MCF 10A (cell line): ENCODE data around the gene OR13J1. TPM values are rescaled to one million over a fixed set of nuclear protein-coding genes. Genes with fewer than 3 reads are reported as not detected.

Source experiments
- BruUV-seq: library from RNA; stranded (reverse); fragments of 400-500 nt; replicated peaks from 2 replicates; lab custom pipeline; 2021; lab: Mats Ljungman, UMichigan
- CTCF ChIA-PET: fragments of 300-600 bp; sonication (Branson Sonifier 250); formaldehyde crosslinking; extraction: SDS; loops from one replicate; lab custom pipeline; 2021; ENCODE audit warnings: antibody characterized with exemption, inconsistent platforms; lab: Yijun Ruan, JAX
- POLR2A ChIA-PET: fragments of 300-600, 350-650 bp; sonication (Branson Sonifier 250); formaldehyde crosslinking; extraction: SDS; loops from one replicate; lab custom pipeline; 2020; ENCODE audit warnings: antibody characterized with exemption, inconsistent platforms; lab: Yijun Ruan, JAX
- DNase-seq: peaks from one replicate; pipeline ENCODE4 v3.0.0-alpha.2; 2018; ENCODE audit not compliant: unreplicated experiment
- H3K27ac Mint-ChIP-seq: one replicate; pipeline ENCODE4 v1.8.0; 2022; ENCODE audit warnings: mild to moderate bottlenecking, low read depth, mixed read lengths; ENCODE audit not compliant: unreplicated experiment
- H3K27me3 Mint-ChIP-seq: one replicate; pipeline ENCODE4 v1.8.0; 2022; ENCODE audit warnings: mixed read lengths; ENCODE audit not compliant: insufficient read depth, unreplicated experiment
- H3K36me3 Mint-ChIP-seq: one replicate; pipeline ENCODE4 v1.8.0; 2022; ENCODE audit warnings: mild to moderate bottlenecking, moderate library complexity, mixed read lengths; ENCODE audit not compliant: insufficient read depth, unreplicated experiment
- H3K4me1 Mint-ChIP-seq: one replicate; pipeline ENCODE4 v1.8.0; 2022; ENCODE audit warnings: mixed read lengths; ENCODE audit not compliant: insufficient read depth, unreplicated experiment
- H3K4me3 Mint-ChIP-seq: one replicate; pipeline ENCODE4 v1.8.0; 2022; ENCODE audit warnings: mild to moderate bottlenecking, moderate library complexity, mixed read lengths; ENCODE audit not compliant: unreplicated experiment
- H3K9me3 Mint-ChIP-seq: one replicate; pipeline ENCODE4 v1.8.0; 2022; ENCODE audit warnings: mixed read lengths; ENCODE audit not compliant: unreplicated experiment
- intact Hi-C: fragments of 100-400 bp; cut with micrococcal nuclease; formaldehyde crosslinking; loops from 2 replicates; pipeline ENCODE4 v1.14.1; 2022
- total RNA-seq: library from RNA; stranded (reverse); gene quantifications from 2 replicates; pipeline ENCODE4 v1.2.3, GENCODE V29; 2022
- TF ChIP-seq, protein P1 (sequence below): fragments of 200-600 bp; IDR thresholded peaks from one replicate; pipeline ENCODE4 v1.8.0; 2022; ENCODE audit warnings: antibody characterized with exemption, mild to moderate bottlenecking; ENCODE audit not compliant: unreplicated experiment

Gene OR13J1
- total RNA-seq, 1 experiment from 2014 or later: not detected

- H3K4me3 Mint-ChIP-seq: no peak overlapping the region
- H3K36me3 Mint-ChIP-seq: no peaks in the 10 kb centered on the region
- TF ChIP-seq, protein P1, sequence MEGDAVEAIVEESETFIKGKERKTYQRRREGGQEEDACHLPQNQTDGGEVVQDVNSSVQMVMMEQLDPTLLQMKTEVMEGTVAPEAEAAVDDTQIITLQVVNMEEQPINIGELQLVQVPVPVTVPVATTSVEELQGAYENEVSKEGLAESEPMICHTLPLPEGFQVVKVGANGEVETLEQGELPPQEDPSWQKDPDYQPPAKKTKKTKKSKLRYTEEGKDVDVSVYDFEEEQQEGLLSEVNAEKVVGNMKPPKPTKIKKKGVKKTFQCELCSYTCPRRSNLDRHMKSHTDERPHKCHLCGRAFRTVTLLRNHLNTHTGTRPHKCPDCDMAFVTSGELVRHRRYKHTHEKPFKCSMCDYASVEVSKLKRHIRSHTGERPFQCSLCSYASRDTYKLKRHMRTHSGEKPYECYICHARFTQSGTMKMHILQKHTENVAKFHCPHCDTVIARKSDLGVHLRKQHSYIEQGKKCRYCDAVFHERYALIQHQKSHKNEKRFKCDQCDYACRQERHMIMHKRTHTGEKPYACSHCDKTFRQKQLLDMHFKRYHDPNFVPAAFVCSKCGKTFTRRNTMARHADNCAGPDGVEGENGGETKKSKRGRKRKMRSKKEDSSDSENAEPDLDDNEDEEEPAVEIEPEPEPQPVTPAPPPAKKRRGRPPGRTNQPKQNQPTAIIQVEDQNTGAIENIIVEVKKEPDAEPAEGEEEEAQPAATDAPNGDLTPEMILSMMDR: no peak
- H3K9me3 Mint-ChIP-seq: no peaks in the 10 kb centered on the region
- no peak overlapping the region for H3K27ac Mint-ChIP-seq
- no peak for DNase-seq
- H3K4me1 Mint-ChIP-seq: peaks cover 17% of the 10 kb centered on the region
- ChIA-PET POLR2A (no interaction called here), CTCF (interaction anchor here (0.8 to 1.5 kb wide), 4 partner anchors 9 to 53 kb away, joined by 3 to 6 read pairs (median 4); no protein-coding TSS in a partner anchor)
- BruUV-seq: no TSS peak
- peaks cover 10% of the 10 kb centered on the region for H3K27me3 Mint-ChIP-seq
- intact Hi-C loops: no loop called here
These were observed 27.4 kb downstream of the OR13J1 start for GRCh38 chr9:35842795-35843194.

GRCh38 chr9:35842020-35842745 is 28.0 kb downstream of the OR13J1 start:
- intact Hi-C loops: no loop called here
- H3K4me3 Mint-ChIP-seq: no peak overlapping the region
- H3K27me3 Mint-ChIP-seq: peaks cover 10% of the 10 kb centered on the region
- ChIA-PET CTCF (interaction anchor here (0.7 to 1.4 kb wide), 5 partner anchors 10 to 60 kb away, joined by 3 to 6 read pairs (median 4); no protein-coding TSS in a partner anchor), POLR2A (interaction anchor here (1.2 kb wide), 1 partner anchor 9 kb away, joined by 3 read pairs; no protein-coding TSS in a partner anchor)
- TF ChIP-seq, protein P1: no peak
- H3K9me3 Mint-ChIP-seq: no peaks in the 10 kb centered on the region
- H3K27ac Mint-ChIP-seq: no peak overlapping the region
- peaks cover 11% of the 10 kb centered on the region for H3K4me1 Mint-ChIP-seq
- H3K36me3 Mint-ChIP-seq: no peaks in the 10 kb centered on the region
- no TSS peak for BruUV-seq
- DNase-seq: peak; percentile 41

- no peak for DNase-seq
- ChIA-PET CTCF (interaction anchor here (0.7 to 1.4 kb wide), 4 partner anchors 15 to 118 kb away, joined by 3 to 6 read pairs (median 4); no protein-coding TSS in a partner anchor), POLR2A (interaction anchor here (1.2 kb wide), 1 partner anchor 9 kb away, joined by 3 read pairs; no protein-coding TSS in a partner anchor)
- intact Hi-C loops: no loop called here
- Mint-ChIP-seq H3K27ac (no peak overlapping the region), H3K4me3 (no peak overlapping the region), H3K27me3 (peaks cover 10% of the 10 kb centered on the region), H3K36me3 (no peaks in the 10 kb centered on the region), H3K4me1 (peaks cover 11% of the 10 kb centered on the region), H3K9me3 (no peaks in the 10 kb centered on the region)
- TF ChIP-seq, protein P1: no peak
- no TSS peak for BruUV-seq
These were observed 28.6 kb downstream of the OR13J1 start for GRCh38 chr9:35841645-35841900.

DNA sequence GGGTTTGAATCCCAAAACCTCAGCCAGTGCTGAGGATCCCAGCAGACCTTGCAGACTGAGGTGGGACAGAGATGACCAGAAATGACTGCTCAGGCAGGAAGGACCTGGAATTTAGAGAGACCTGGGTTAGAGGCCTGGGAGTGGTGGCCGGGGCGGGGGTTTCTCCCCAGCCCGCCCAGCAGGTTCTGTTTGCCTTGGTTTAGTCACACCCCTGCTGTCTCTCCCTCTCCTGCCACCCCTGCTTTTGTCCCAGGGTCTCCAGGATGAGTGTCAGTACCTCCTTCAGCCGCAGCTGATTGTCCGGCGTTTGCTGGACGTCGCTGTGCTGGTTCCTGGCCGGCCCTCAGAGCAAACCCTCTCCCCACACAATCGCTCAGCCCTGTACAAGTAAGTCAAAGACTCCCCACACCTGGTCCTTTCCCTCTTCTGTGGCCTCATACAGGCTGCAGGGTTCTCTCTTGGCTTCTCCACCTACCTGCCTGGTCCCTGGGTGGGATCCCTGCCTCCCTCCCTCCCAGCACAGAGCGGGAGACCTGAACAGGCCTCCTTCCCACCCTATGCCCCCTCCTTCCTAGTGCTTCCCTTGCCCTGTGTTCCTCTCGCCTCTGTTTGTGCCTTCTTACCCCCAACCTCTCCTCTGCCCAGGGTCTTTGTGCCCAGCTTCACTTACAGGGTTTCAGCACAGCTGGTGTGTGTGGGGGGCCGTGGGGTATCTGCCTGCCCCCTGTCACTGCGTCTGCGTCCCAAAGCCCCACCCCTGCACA is 29.1 kb downstream of the OR13J1 start:
- Mint-ChIP-seq H3K9me3 (no peaks in the 10 kb centered on the region), H3K4me1 (peaks cover 11% of the 10 kb centered on the region), H3K27ac (no peak overlapping the region), H3K27me3 (peaks cover 10% of the 10 kb centered on the region), H3K4me3 (no peak overlapping the region), H3K36me3 (no peaks in the 10 kb centered on the region)
- no peak for DNase-seq
- CTCF ChIA-PET: interaction anchor here (0.7 to 1.4 kb wide), 5 partner anchors 15 to 118 kb away, joined by 3 to 6 read pairs (median 3); no protein-coding TSS in a partner anchor
- no TSS peak for BruUV-seq
- TF ChIP-seq, protein P1: no peak
- intact Hi-C loops: no loop called here
- POLR2A ChIA-PET: interaction anchor here (1.2 kb wide), 1 partner anchor 8 kb away, joined by 3 read pairs; no protein-coding TSS in a partner anchor
